Measurements from ENCODE around the gene HS3ST4. TPM values are rescaled to one million over a fixed set of nuclear protein-coding genes. Genes with fewer than 3 reads are reported as not detected.

Gene HS3ST4
- total and polyA plus RNA-seq, 8 donors, result 0.58 to 1.7 (median 0.81) TPM; not detected in 3

DNA sequence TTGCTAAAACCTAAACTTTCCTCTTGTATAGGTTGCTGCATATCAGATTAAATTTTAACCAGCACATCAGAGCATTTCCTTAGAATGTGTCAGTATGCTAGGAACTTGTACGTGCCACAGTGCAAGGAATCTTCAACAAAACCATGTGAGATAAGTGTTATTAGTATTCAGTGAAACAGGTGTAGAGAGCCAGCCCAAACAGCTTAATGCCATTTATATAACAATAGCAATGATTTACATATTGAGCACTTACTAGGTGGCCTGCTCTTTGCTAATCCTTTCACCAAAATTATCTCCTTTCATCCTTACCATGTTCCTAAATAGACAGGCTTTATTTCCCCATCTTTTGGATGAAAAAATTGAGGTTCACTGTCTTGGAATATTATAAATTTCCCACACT lies 485.7 kb downstream of the HS3ST4 start:
- WGBS, 5 donors, result 19 to 43% (median 28%) methylated on average over 1 of the region's 1 CpG
- no peak for TF ChIP-seq EP300 (IDR thresholded peaks at IDR 0.05)
- TF ChIP-seq, protein P1, sequence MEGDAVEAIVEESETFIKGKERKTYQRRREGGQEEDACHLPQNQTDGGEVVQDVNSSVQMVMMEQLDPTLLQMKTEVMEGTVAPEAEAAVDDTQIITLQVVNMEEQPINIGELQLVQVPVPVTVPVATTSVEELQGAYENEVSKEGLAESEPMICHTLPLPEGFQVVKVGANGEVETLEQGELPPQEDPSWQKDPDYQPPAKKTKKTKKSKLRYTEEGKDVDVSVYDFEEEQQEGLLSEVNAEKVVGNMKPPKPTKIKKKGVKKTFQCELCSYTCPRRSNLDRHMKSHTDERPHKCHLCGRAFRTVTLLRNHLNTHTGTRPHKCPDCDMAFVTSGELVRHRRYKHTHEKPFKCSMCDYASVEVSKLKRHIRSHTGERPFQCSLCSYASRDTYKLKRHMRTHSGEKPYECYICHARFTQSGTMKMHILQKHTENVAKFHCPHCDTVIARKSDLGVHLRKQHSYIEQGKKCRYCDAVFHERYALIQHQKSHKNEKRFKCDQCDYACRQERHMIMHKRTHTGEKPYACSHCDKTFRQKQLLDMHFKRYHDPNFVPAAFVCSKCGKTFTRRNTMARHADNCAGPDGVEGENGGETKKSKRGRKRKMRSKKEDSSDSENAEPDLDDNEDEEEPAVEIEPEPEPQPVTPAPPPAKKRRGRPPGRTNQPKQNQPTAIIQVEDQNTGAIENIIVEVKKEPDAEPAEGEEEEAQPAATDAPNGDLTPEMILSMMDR (IDR thresholded peaks at IDR 0.05), result no peak
- TF ChIP-seq POLR2AphosphoS5 (IDR thresholded peaks at IDR 0.05), result no peak
- no peak for TF ChIP-seq POLR2A (IDR thresholded peaks at IDR 0.05)

GRCh38 chr16:26178298-26178697 lies 486.5 kb downstream of the HS3ST4 start:
- 79 to 90% (median 84%) methylated on average over 6 of the region's 6 CpGs for WGBS, 5 donors
- no peak for TF ChIP-seq POLR2AphosphoS5 (IDR thresholded peaks at IDR 0.05)
- TF ChIP-seq POLR2A (IDR thresholded peaks at IDR 0.05), result no peak
- no peak for TF ChIP-seq EP300 (IDR thresholded peaks at IDR 0.05)
- TF ChIP-seq, protein P1 (IDR thresholded peaks at IDR 0.05), result no peak
- H3K4me3 ChIP-seq, result no peak overlapping the region
- no peak overlapping the region for H3K27ac ChIP-seq
- H3K36me3 ChIP-seq, result no peaks in the 10 kb centered on the region
- H3K4me1 ChIP-seq, result no peaks in the 10 kb centered on the region
- peaks cover 0 to 11% (median 0%) of the 10 kb centered on the region in 4 donors for H3K9me3 ChIP-seq
- no peaks in the 10 kb centered on the region for H3K27me3 ChIP-seq
- intact Hi-C loops (cut with DNase I; ENCODE audit: low total_unique reads), result no loop called here
- no peak for DNase-seq

More for the DNA sequence above, 485.7 kb downstream of the HS3ST4 start:
- intact Hi-C loops (cut with DNase I; ENCODE audit: low total_unique reads), result no loop called here
- Histone ChIP-seq H3K4me1 (no peaks in the 10 kb centered on the region), H3K27me3 (no peaks in the 10 kb centered on the region), H3K27ac (no peak overlapping the region), H3K9me3 (peaks cover 0 to 11% (median 0%) of the 10 kb centered on the region in 4 donors), H3K36me3 (no peaks in the 10 kb centered on the region), H3K4me3 (no peak overlapping the region)
- no peak for DNase-seq

- TF ChIP-seq POLR2A (IDR thresholded peaks at IDR 0.05) (no peak), POLR2AphosphoS5 (IDR thresholded peaks at IDR 0.05) (no peak), EP300 (IDR thresholded peaks at IDR 0.05) (no peak)
- TF ChIP-seq, protein P1 (IDR thresholded peaks at IDR 0.05), result no peak
- H3K27ac ChIP-seq, result no peak overlapping the region
- 38 to 83% (median 73%) methylated on average over 1 of the region's 1 CpG for WGBS, 5 donors
- H3K4me3 ChIP-seq, result no peak overlapping the region
- no peak for DNase-seq
- no peaks in the 10 kb centered on the region for H3K9me3 ChIP-seq
- peaks cover 0 to 4% (median 0%) of the 10 kb centered on the region in 3 donors for H3K27me3 ChIP-seq
- intact Hi-C loops (cut with DNase I; ENCODE audit: low total_unique reads), result no loop called here
- no peaks in the 10 kb centered on the region for H3K4me1 ChIP-seq
- no peaks in the 10 kb centered on the region for H3K36me3 ChIP-seq
Observed at GRCh38 chr16:26186091-26186615, 494.4 kb downstream of the HS3ST4 start.

Small RNAs within 50 kb of the gene (small RNA-seq; reads per million reads assigned to genes)
- 0 reads per million in 4 donors for gene HMGN2P3
- gene MIR548W, result 0 to 0.15 (median 0) reads per million in 4 donors
- 0 reads per million in 4 donors for gene RNA5SP405

Data from stomach (tissue), 9 donors.